HEK293T (cell line): Measurements from ENCODE around the gene GPC2.
"Not testable (repeated sequence)": the region's sequence is repeated elsewhere in the genome, so short reads cannot be mapped to it uniquely, and the experiment has no call there.

ENCODE experiments used
- CTCF ChIA-PET: fragments of 350-600 bp; formaldehyde crosslinking; extraction: SDS; loops from one replicate; lab custom pipeline; 2021; ENCODE audit warnings: antibody characterized with exemption, inconsistent platforms; lab: Yijun Ruan, JAX
- POLR2A ChIA-PET: fragments of 350-600 bp; formaldehyde crosslinking; extraction: SDS; loops from one replicate; lab custom pipeline; 2020; ENCODE audit warnings: antibody characterized with exemption, inconsistent platforms; lab: Yijun Ruan, JAX
- DNase-seq: peaks from one replicate; pipeline ENCODE4 v3.0.0; 2012; ENCODE audit warnings: mixed read lengths; ENCODE audit errors: extremely low spot score
- ARNT ChIP-seq: fragments of 450-650 bp; IDR thresholded peaks from 2 replicates; pipeline ENCODE4 v1.6.1; 2017; ENCODE audit warnings: mild to moderate bottlenecking
- BHLHE40 ChIP-seq: fragments of 450-650 bp; IDR thresholded peaks from 2 replicates; pipeline ENCODE4 v1.6.1; 2016; ENCODE audit warnings: mild to moderate bottlenecking, moderate library complexity, borderline replicate concordance
- CTBP1 ChIP-seq: fragments of 450-650 bp; IDR thresholded peaks from 2 replicates; pipeline ENCODE4 v1.6.1; 2016; ENCODE audit warnings: borderline replicate concordance
- ELF4 ChIP-seq: fragments of 450-650 bp; IDR thresholded peaks from 2 replicates; pipeline ENCODE4 v1.6.1; 2017; ENCODE audit warnings: antibody characterized with exemption
- FOXA1 ChIP-seq: fragments of 450-650 bp; IDR thresholded peaks from 2 replicates; pipeline ENCODE4 v1.6.1; 2016; ENCODE audit warnings: mild to moderate bottlenecking
- FOXK2 ChIP-seq: fragments of 450-650 bp; IDR thresholded peaks from 2 replicates; pipeline ENCODE4 v1.6.1; 2016; ENCODE audit warnings: mild to moderate bottlenecking
- FOXM1 ChIP-seq: fragments of 450-650 bp; IDR thresholded peaks from 2 replicates; pipeline ENCODE4 v1.6.1; 2017; ENCODE audit warnings: mild to moderate bottlenecking, borderline replicate concordance
- HDGF ChIP-seq: fragments of 450-650 bp; IDR thresholded peaks from 2 replicates; pipeline ENCODE4 v1.6.1; 2017; ENCODE audit warnings: antibody characterized with exemption, borderline replicate concordance
- L3MBTL2 ChIP-seq: fragments of 450-650 bp; conservative IDR thresholded peaks from 2 replicates; pipeline ENCODE4 v1.6.1; 2016; ENCODE audit warnings: mild to moderate bottlenecking
- LEF1 ChIP-seq: fragments of 450-650 bp; IDR thresholded peaks from 2 replicates; pipeline ENCODE4 v1.6.1; 2017; ENCODE audit warnings: mild to moderate bottlenecking, borderline replicate concordance
- NFRKB ChIP-seq: fragments of 450-650 bp; IDR thresholded peaks from 2 replicates; pipeline ENCODE4 v1.6.1; 2016; ENCODE audit warnings: mild to moderate bottlenecking, moderate library complexity
- SP1 ChIP-seq: fragments of 450-650 bp; IDR thresholded peaks from 2 replicates; pipeline ENCODE4 v1.6.1; 2017
- SUZ12 ChIP-seq: fragments of 450-650 bp; IDR thresholded peaks from 2 replicates; pipeline ENCODE4 v1.6.1; 2016; ENCODE audit warnings: mild to moderate bottlenecking
- TARDBP ChIP-seq: fragments of 450-650 bp; IDR thresholded peaks from 2 replicates; pipeline ENCODE4 v1.6.1; 2016
- ZNF384 ChIP-seq: fragments of 450-650 bp; IDR thresholded peaks from 2 replicates; pipeline ENCODE4 v1.6.1; 2016
- TF ChIP-seq, protein P1 (sequence below): fragments of 450-650 bp; IDR thresholded peaks from 2 replicates; pipeline ENCODE4 v1.6.1; 2016

GPC2 gene

GRCh38 chr7:100195222-100195621, 18.0 kb upstream of the GPC2 start:
- POLR2A ChIA-PET, result interaction anchor here (0.9 kb wide), 1 partner anchor 47 kb away, joined by 3 read pairs; the partner anchor contains the start of gene LAMTOR4
- DNase-seq, result no peak
- TF ChIP-seq TARDBP, result no peak
- no peak for TF ChIP-seq FOXK2
- TF ChIP-seq ELF4, result no peak
- no peak for TF ChIP-seq ARNT
- no peak for TF ChIP-seq SP1
- TF ChIP-seq BHLHE40, result no peak
- CTCF ChIA-PET, result no interaction called here

DNA sequence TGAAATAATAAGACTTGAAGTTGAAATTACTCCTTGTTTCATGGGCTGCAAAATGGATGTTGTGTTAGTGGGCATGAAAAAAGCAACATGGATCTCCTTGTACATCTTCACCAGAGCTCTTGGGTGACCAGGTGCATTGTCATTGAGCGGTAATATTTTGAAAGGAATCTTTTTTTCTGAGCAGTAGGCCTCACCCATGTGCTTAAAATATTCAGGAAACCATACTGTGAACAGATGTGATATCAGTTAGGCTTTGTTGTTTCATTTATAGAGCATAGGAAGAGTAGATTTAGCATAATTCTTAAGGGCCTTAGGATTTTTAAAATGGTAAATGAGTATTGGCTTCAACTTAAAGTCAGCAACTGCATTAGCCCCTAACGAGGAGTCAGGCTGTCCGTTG, 15.8 kb upstream of the GPC2 start:
- ChIA-PET CTCF (interaction anchor here (1.0 kb wide), 1 partner anchor 62 kb away, joined by 3 read pairs; no protein-coding TSS in a partner anchor), POLR2A (interaction anchor here (1.0 kb wide), 1 partner anchor 44 kb away, joined by 3 read pairs; the partner anchor contains the start of gene LAMTOR4)
- DNase-seq, result no peak
- no peak for TF ChIP-seq SUZ12
- no peak for TF ChIP-seq HDGF
- no peak for TF ChIP-seq FOXK2
- TF ChIP-seq SP1, result no peak
- TF ChIP-seq NFRKB, result no peak
- TF ChIP-seq CTBP1, result no peak

DNA sequence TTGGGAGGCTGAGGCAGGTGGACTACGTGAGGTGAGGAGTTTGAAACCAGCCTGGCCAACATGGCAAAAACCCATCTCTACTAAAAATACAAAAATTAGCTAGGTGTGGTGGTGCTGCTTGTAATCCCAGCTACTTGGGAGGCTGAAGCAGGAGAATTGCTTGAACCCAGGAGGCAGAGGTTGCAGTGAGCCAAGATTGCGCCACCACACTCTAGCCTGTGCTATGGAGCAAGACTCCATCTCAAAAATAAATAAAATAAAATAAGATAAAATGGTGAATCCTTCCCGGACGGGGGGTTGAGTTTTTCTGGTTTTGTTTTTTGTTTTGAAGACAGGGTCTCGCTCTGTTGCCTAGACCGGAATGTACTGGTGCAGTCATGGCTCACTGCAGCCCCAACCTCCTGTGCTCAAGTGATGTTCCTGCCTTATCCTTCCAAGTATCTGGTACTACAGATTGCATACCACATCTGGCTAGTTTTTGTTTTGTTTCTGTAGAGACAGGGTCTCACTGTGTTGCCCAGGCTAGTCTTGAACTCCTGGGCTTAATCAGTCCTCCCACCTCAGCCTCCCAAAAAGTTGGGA, 15.2 kb upstream of the GPC2 start:
- DNase-seq, CTCF ChIA-PET, POLR2A ChIA-PET: not testable (repeated sequence)

GRCh38 chr7:100191775-100192174, 14.6 kb upstream of the GPC2 start:
- ChIA-PET POLR2A (no interaction called here), CTCF (no interaction called here)
- TF ChIP-seq SUZ12 (no peak), FOXK2 (no peak), NFRKB (no peak), FOXM1 (no peak), ARNT (no peak), FOXA1 (no peak), ZNF384 (no peak), BHLHE40 (no peak)
- TF ChIP-seq, protein P1, sequence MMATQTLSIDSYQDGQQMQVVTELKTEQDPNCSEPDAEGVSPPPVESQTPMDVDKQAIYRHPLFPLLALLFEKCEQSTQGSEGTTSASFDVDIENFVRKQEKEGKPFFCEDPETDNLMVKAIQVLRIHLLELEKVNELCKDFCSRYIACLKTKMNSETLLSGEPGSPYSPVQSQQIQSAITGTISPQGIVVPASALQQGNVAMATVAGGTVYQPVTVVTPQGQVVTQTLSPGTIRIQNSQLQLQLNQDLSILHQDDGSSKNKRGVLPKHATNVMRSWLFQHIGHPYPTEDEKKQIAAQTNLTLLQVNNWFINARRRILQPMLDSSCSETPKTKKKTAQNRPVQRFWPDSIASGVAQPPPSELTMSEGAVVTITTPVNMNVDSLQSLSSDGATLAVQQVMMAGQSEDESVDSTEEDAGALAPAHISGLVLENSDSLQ, result no peak
- DNase-seq, result no peak

GRCh38 chr7:100190048-100190711, 13.0 kb upstream of the GPC2 start:
- DNase-seq, result no peak
- CTCF ChIA-PET, result interaction anchor here (0.6 to 1.4 kb wide), 7 partner anchors 9 to 59 kb away, joined by 4 to 14 read pairs (median 6); partner anchors contain the start of genes GPC2 and STAG3
- POLR2A ChIA-PET, result interaction anchor here (0.6 to 1.1 kb wide), 5 partner anchors 10 to 41 kb away, joined by 3 to 4 read pairs (median 3); partner anchors contain the start of genes GPC2, LAMTOR4 and STAG3
- no peak for TF ChIP-seq TARDBP
- TF ChIP-seq NFRKB, result no peak

- no peak for TF ChIP-seq LEF1
- TF ChIP-seq HDGF, result no peak
- ChIA-PET POLR2A (interaction anchor here (0.6 to 1.4 kb wide), 3 partner anchors 8 to 87 kb away, joined by 3 read pairs; partner anchors contain the start of genes AP4M1 and MCM7), CTCF (interaction anchor here (0.6 to 1.4 kb wide), 6 partner anchors 11 to 65 kb away, joined by 3 to 6 read pairs (median 4); partner anchors contain the start of genes GPC2 and STAG3)
- DNase-seq, result no peak
Measured at GRCh38 chr7:100189061-100189460, 11.9 kb upstream of the GPC2 start.

- ChIA-PET CTCF (no interaction called here), POLR2A (interaction anchor here (1.6 kb wide), 1 partner anchor 37 kb away, joined by 3 read pairs; the partner anchor contains the start of gene LAMTOR4)
- no peak for DNase-seq
- no peak for TF ChIP-seq ARNT
- no peak for TF ChIP-seq FOXA1
- TF ChIP-seq HDGF, result no peak
- no peak for TF ChIP-seq CTBP1
- no peak for TF ChIP-seq L3MBTL2
- TF ChIP-seq FOXM1, result no peak
- TF ChIP-seq SP1, result no peak
- TF ChIP-seq BHLHE40, result no peak
- no peak for TF ChIP-seq ELF4
- no peak for TF ChIP-seq LEF1
Measured at GRCh38 chr7:100185726-100186125, 8.5 kb upstream of the GPC2 start.

DNA sequence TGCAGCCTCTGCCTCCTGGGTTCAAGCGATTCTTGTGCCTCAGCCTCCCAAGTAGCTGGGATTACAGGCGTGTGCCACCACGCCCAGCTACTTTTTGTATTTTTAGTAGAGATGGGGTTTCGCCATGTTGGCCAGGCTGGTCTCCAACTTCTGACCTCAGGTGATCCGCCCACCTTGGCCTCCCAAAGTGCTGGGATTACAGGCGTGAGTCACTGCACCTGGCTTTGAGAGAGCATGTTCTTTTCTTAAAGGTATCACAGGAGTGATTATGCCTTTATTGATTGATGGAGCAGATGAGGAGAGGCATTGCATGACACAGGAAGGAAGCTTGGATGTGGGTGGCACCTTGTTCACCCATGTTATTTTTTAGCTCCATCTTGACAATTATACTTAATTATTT, 5.9 kb upstream of the GPC2 start:
- DNase-seq, POLR2A ChIA-PET, CTCF ChIA-PET: not testable (repeated sequence)

GRCh38 chr7:100182616-100183015, 5.4 kb upstream of the GPC2 start:
- POLR2A ChIA-PET, CTCF ChIA-PET, DNase-seq: not testable (repeated sequence)

DNA sequence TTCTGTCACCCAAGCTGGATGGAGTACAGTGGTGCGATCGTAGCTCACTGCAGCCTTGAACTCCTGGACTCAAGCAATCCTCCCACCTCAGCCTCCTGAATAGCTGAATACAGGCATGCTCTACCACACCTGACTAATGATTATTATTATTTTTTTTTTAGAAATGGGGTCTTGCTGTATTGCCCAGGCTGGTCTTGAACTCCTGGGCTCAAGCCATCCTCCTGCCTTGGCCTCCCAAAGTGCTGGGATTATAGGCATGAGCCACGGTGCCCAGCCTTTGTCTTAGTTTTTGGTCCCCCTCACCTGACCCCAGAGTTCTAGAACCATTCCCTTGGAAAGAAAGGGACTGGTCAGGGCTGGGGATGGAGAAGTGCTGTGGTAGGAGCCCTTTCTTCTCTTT, 2.9 kb upstream of the GPC2 start:
- DNase-seq, result not testable (repeated sequence)
- POLR2A ChIA-PET, result interaction anchor here (1.3 to 1.6 kb wide), 3 partner anchors 9 to 249 kb away, joined by 3 read pairs; partner anchors contain the start of gene ZCWPW1
- CTCF ChIA-PET, result interaction anchor here (1.2 to 1.7 kb wide), 2 partner anchors 10 kb away, joined by 6 to 14 read pairs; no protein-coding TSS in a partner anchor
